ENCODE results near the gene KY. TPM values are rescaled to one million over a fixed set of nuclear protein-coding genes. Genes with fewer than 3 reads are reported as not detected.
A peak's percentile ranks its signal among the peaks of the same experiment; 100 is the strongest.

Gene KY, protein sequence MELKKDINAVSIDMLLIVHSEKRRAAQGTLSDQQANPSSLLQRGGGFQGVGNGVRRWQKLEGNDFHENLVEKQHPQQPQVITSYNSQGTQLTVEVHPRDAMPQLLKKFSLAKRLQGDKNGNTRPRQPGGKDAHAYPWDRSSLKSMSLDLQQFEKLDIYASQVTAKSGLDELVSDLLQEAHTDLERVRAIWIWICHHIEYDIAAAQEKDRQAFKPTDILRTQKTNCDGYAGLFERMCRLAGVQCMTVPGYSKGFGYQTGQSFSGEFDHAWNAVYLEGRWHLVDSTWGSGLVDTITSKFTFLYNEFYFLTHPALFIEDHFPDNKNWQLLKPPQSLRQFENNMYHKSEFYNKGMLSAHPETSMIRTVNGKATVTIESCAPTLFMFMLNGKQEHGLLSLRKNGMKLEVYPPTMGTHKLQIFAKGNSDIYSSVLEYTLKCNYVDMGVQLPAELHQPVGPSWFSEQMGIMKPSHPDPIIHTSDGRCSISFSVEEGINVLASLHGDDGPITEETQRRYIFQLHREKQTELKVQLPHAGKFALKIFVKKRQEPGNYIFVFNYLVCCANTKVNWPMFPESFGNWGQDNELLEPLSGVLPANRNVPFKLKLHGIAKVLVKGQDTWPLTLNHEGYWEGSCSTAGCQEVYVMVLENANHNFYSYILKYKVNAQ
- 3.7 TPM for total RNA-seq

DNA sequence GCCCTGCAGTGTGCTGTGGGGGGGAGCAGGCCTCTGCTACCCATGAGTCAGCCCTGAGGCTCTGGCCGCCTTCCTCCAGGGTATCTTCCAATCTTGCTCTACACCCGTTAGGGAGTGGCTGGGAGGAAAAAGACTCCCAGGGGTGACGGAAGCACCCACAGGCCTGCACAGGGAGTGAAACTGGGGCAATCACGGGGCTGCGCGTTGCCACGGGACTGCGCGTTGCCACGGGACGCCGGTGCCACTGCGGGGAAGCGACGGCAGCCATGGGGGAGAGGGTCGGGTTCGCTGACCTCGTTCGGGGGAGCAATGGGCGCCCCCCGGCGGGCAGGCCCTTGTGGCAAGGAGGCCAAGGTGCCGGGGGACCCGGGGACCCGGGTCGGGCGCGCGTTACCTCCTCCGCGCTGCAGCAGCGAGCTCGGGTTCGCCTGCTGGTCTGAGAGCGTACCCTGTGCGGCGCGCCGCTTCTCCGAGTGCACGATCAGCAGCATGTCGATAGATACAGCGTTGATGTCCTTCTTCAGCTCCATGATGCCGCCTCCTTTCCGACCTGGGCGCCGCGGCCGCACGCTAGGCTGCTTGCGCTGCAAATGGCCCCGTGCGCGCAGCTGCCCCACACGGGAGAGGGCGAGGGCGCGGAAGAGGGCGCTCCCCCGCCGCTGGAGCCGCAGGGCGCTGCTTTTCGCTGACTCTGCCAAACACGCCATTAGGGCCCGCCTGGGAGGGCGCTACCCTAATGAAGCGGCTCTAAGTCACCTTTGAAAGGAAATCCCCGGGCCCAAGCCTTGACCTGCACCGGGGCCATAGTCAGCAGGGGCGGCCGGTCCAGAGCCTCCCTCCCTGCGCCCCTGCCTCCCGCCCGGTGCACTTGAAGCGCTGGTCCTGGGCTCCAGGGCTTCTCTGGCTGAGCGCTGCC lies at the start of gene KY:
Gene KY (minus strand): TSS at position 592 of the 916 bp plus-strand sequence. CDS start 62 bp downstream, at position 530.
- no peaks in the 10 kb centered on the region for H3K36me3 ChIP-seq
- peak; percentile 75 to 79 for DNase-seq (ENCODE audit: extremely low spot score in 2 of 2)
- peak within 1 kb of the TSS; percentile 49 to 54 for H3K4me3 ChIP-seq
- TF ChIP-seq POLR2AphosphoS5 (IDR thresholded peaks at IDR 0.05; ENCODE audit: insufficient read depth in 1 of 2, low read depth in 1 of 2), result peak in 1 of 2 donors; percentile 27
- TF ChIP-seq, protein P1, sequence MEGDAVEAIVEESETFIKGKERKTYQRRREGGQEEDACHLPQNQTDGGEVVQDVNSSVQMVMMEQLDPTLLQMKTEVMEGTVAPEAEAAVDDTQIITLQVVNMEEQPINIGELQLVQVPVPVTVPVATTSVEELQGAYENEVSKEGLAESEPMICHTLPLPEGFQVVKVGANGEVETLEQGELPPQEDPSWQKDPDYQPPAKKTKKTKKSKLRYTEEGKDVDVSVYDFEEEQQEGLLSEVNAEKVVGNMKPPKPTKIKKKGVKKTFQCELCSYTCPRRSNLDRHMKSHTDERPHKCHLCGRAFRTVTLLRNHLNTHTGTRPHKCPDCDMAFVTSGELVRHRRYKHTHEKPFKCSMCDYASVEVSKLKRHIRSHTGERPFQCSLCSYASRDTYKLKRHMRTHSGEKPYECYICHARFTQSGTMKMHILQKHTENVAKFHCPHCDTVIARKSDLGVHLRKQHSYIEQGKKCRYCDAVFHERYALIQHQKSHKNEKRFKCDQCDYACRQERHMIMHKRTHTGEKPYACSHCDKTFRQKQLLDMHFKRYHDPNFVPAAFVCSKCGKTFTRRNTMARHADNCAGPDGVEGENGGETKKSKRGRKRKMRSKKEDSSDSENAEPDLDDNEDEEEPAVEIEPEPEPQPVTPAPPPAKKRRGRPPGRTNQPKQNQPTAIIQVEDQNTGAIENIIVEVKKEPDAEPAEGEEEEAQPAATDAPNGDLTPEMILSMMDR (IDR thresholded peaks at IDR 0.05), result peak in 1 of 3 experiments; percentile 34
- no peak for TF ChIP-seq POLR2A (IDR thresholded peaks at IDR 0.05)
- no peaks in the 10 kb centered on the region for H3K27me3 ChIP-seq
- H3K4me1 ChIP-seq, result peaks cover 19% of the 10 kb centered on the region
- intact Hi-C loops (cut with DNase I), result no loop called here
- no peaks in the 10 kb centered on the region for H3K9me3 ChIP-seq
- peak within 1 kb of the TSS; percentile 66 for H3K27ac ChIP-seq

DNA sequence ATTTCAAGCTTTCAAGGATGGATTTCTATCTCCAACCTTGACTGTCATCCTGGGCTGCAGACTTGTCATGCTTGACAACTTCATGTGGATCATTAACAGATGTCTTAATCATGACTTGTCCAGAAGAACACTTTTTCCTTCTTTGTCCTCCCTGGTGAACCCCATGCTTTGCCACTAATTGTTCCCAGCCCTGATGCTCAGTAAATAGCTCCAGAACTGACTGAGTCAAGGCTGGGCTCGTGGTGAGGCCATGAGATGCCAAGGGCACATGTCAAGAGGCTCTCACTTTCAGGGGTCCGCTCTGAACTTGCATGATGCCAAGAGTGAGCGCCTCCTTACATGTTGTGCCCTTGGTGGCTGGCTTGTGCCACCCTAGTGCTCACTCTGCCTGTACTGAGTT lies 48.9 kb upstream of the KY start:
- H3K4me3 ChIP-seq, result no peak overlapping the region
- peaks cover 21% of the 10 kb centered on the region for H3K4me1 ChIP-seq
- TF ChIP-seq, protein P1 (IDR thresholded peaks at IDR 0.05), result no peak
- TF ChIP-seq POLR2A (IDR thresholded peaks at IDR 0.05) (no peak), POLR2AphosphoS5 (IDR thresholded peaks at IDR 0.05; ENCODE audit: insufficient read depth in 1 of 2, low read depth in 1 of 2) (no peak)
- no peaks in the 10 kb centered on the region for H3K9me3 ChIP-seq
- no peaks in the 10 kb centered on the region for H3K27me3 ChIP-seq
- no peak overlapping the region for H3K27ac ChIP-seq
- intact Hi-C loops (cut with DNase I), result no loop called here
- H3K36me3 ChIP-seq, result no peaks in the 10 kb centered on the region
- DNase-seq (ENCODE audit: extremely low spot score in 2 of 2), result peak in 1 of 2 donors; percentile 85

DNA sequence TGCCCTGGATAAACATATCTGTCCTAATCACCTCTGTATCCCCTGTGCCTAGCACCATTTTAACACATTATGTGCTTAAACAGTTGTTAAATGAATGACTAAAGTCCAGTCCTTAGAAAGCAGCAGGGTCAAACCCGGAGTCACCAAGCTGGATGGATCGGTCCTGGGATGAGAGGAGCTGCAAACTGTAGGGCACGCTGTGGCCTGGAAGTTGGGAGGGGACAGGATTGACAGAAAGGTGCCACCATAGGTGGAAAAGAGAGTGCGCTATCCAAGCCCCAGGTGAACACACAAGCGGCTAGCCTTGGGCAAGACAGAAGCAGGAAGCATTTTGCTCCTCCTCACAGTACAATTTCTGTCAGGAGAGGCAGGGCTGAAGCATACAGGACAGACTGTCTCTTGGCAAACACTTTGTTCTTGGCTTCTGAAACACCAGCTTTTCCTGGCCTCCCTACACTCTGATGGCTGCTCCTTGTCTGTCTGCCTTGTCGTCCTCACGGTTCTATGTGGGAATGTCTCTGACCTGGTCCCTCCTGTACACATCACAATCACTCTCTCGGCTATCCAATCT lies 48.4 kb upstream of the KY start:
- no peaks in the 10 kb centered on the region for H3K27me3 ChIP-seq
- H3K9me3 ChIP-seq, result no peaks in the 10 kb centered on the region
- H3K27ac ChIP-seq, result no peak overlapping the region
- DNase-seq (ENCODE audit: extremely low spot score in 2 of 2), result peak in 1 of 2 donors; percentile 84
- TF ChIP-seq POLR2AphosphoS5 (IDR thresholded peaks at IDR 0.05; ENCODE audit: insufficient read depth in 1 of 2, low read depth in 1 of 2) (no peak), POLR2A (IDR thresholded peaks at IDR 0.05) (no peak)
- TF ChIP-seq, protein P1 (IDR thresholded peaks at IDR 0.05), result no peak
- no peak overlapping the region for H3K4me3 ChIP-seq
- no peaks in the 10 kb centered on the region for H3K36me3 ChIP-seq
- peaks cover 21% of the 10 kb centered on the region for H3K4me1 ChIP-seq
- intact Hi-C loops (cut with DNase I), result no loop called here

DNA sequence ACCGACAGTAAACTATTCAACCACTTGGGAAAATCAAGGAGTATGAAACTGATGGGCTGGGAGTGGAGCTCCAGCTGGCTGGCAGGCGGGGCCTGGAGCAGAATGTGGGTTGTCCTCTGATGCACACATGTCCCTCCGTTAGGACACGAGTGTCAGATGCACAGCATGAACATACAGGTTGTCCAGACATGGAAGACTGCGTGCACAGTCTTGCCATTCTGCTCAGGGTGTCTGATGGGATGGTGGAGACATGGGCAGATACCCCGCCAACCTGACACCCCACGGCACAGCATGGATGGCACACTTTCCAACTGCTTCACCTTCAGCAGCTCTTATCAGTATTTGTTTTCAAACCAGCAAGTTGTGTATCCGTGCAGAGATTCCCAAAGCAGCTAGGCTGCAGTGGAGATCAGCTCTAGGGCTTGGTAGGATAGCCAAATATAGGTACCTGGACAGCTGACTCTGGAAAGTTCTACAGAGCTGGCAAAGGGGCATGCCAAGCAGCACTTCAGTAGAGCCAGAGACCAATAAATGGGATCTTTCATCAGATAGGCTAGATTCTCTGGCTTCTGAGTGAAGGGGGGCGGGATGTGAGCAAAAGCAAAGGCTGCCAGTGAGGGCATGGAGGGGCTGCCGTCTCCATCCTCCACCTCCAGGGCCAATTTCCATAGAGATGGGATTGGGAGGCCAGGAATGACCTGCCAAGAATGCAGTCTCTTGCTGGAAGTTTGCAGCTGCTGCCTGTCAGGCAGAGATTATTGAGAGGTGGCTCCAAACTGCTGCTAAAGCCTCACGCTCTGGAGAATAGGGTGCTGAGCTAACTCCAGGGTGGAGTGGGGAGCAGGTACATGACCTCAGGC lies 47.2 kb upstream of the KY start:
- no peak for TF ChIP-seq POLR2A (IDR thresholded peaks at IDR 0.05)
- TF ChIP-seq, protein P1 (IDR thresholded peaks at IDR 0.05), result no peak
- TF ChIP-seq POLR2AphosphoS5 (IDR thresholded peaks at IDR 0.05; ENCODE audit: insufficient read depth in 1 of 2, low read depth in 1 of 2), result no peak
- Histone ChIP-seq H3K4me1 (peaks cover 21% of the 10 kb centered on the region), H3K4me3 (no peak overlapping the region), H3K27me3 (no peaks in the 10 kb centered on the region), H3K9me3 (no peaks in the 10 kb centered on the region), H3K27ac (no peak overlapping the region), H3K36me3 (no peaks in the 10 kb centered on the region)
- intact Hi-C loops (cut with DNase I), result no loop called here
- DNase-seq (ENCODE audit: extremely low spot score in 2 of 2), result peak in 1 of 2 donors; percentile 82

All from vagina (tissue), 2 donors.